PC-3 (cell line): ENCODE data around the gene ABL1. TPM values are rescaled to one million over a fixed set of nuclear protein-coding genes. Genes with fewer than 3 reads are reported as not detected.

ENCODE experiments used
- ATAC-seq: fragments of 200-7000 bp; cut with Tn5 transposase; 2 replicates; pipeline ENCODE4 v1.9.1; 2020; ENCODE audit warnings: mild to moderate bottlenecking, moderate library complexity
- BruUV-seq: library from RNA; stranded (reverse); fragments of 400-500 nt; replicated peaks from 2 replicates; lab custom pipeline; 2021; lab: Mats Ljungman, UMichigan
- CTCF ChIA-PET: fragments of 300-600 bp; sonication (Branson Sonifier 250); formaldehyde crosslinking; loops from one replicate; lab custom pipeline; 2022; ENCODE audit warnings: antibody characterized with exemption; lab: Charles Lee
- POLR2A ChIA-PET: fragments of 300-600 bp; sonication (Branson Sonifier 250); formaldehyde crosslinking; loops from one replicate; lab custom pipeline; 2022; ENCODE audit warnings: antibody characterized with exemption; ENCODE audit not compliant: unreplicated experiment; lab: Charles Lee
- DNase-seq: peaks from one replicate; pipeline ENCODE4 v3.0.0-alpha.2; 2015
- H2AFZ ChIP-seq: fragments of 300-600 bp; sonication (generic); 2 replicates; pipeline ENCODE4 v1.6.0; 2016; ENCODE audit warnings: antibody characterized with exemption, low read length
- H3F3A ChIP-seq: fragments of 300-600 bp; sonication (generic); one replicate; pipeline ENCODE4 v1.6.0; 2017; ENCODE audit warnings: antibody characterized with exemption, low read length, control low read depth, mild to moderate bottlenecking; ENCODE audit not compliant: unreplicated experiment
- H3K27ac ChIP-seq: fragments of 300-600 bp; sonication (generic); 2 replicates; pipeline ENCODE4 v1.5.1; 2016; ENCODE audit warnings: mild to moderate bottlenecking, low read length
- H3K27me3 ChIP-seq: fragments of 300-600 bp; sonication (generic); 2 replicates; pipeline ENCODE4 v1.6.1; 2016; ENCODE audit warnings: low read length, mixed read lengths
- H3K36me3 ChIP-seq: fragments of 300-600 bp; sonication (generic); 2 replicates; pipeline ENCODE4 v1.6.1; 2016; ENCODE audit warnings: low read depth, mixed run types, low read length, mixed read lengths
- H3K4me1 ChIP-seq: fragments of 300-600 bp; sonication (generic); 2 replicates; pipeline ENCODE4 v1.5.1; 2016; ENCODE audit warnings: low read length; ENCODE audit not compliant: insufficient read depth
- H3K4me2 ChIP-seq: fragments of 300-600 bp; sonication (generic); 2 replicates; pipeline ENCODE4 v1.6.0; 2016; ENCODE audit warnings: low read length
- H3K4me3 ChIP-seq: fragments of 300-600 bp; sonication (generic); 2 replicates; pipeline ENCODE4 v1.5.1; 2016; ENCODE audit warnings: mild to moderate bottlenecking, low read length, mixed read lengths
- H3K79me2 ChIP-seq: fragments of 300-600 bp; sonication (generic); 2 replicates; pipeline ENCODE4 v1.6.1; 2017; ENCODE audit warnings: low read length, mixed read lengths
- H3K9ac ChIP-seq: fragments of 300-600 bp; sonication (generic); 2 replicates; pipeline ENCODE4 v1.6.0; 2016; ENCODE audit warnings: mild to moderate bottlenecking, low read length
- H3K9me2 ChIP-seq: fragments of 300-600 bp; sonication (generic); replicated peaks from 2 replicates; pipeline ENCODE4 v1.6.1; 2016; ENCODE audit warnings: mixed run types, low read length, mixed read lengths
- H3K9me3 ChIP-seq: fragments of 300-600 bp; sonication (generic); 2 replicates; pipeline ENCODE4 v1.6.1; 2016; ENCODE audit warnings: low read length, mixed read lengths
- H4K20me1 ChIP-seq: fragments of 300-600 bp; sonication (generic); 2 replicates; pipeline ENCODE4 v1.6.1; 2016; ENCODE audit warnings: low read length, mixed read lengths
- EZH2 ChIP-seq: fragments of 300-600 bp; sonication (generic); IDR thresholded peaks from one replicate; pipeline ENCODE4 v1.6.1; 2017; ENCODE audit warnings: antibody characterized with exemption, mild to moderate bottlenecking, low read length; ENCODE audit not compliant: unreplicated experiment
- EZH2phosphoT487 ChIP-seq: fragments of 300-600 bp; sonication (generic); IDR thresholded peaks from 2 replicates; pipeline ENCODE4 v1.6.1; 2018; ENCODE audit warnings: mild to moderate bottlenecking, antibody characterized with exemption, low read length, borderline replicate concordance
- intact Hi-C: fragments of 100-400 bp; cut with micrococcal nuclease; formaldehyde crosslinking; loops from 2 replicates; pipeline ENCODE4 v1.9.0; 2023
- total RNA-seq: library from RNA; depleted of rRNA; stranded (reverse); fragments of >200 nt; gene quantifications from 2 replicates; pipeline ENCODE4 v1.2.3, GENCODE V29; 2014
- TF ChIP-seq, protein P1 (sequence below): fragments of 300-600 bp; sonication (generic); conservative IDR thresholded peaks from 2 replicates; pipeline ENCODE4 v1.5.1; 2017; ENCODE audit warnings: antibody characterized with exemption, low read depth, mild to moderate bottlenecking, low read length

Gene ABL1
- total RNA-seq, 1 experiment from 2014 or later = 22.8 TPM

DNA sequence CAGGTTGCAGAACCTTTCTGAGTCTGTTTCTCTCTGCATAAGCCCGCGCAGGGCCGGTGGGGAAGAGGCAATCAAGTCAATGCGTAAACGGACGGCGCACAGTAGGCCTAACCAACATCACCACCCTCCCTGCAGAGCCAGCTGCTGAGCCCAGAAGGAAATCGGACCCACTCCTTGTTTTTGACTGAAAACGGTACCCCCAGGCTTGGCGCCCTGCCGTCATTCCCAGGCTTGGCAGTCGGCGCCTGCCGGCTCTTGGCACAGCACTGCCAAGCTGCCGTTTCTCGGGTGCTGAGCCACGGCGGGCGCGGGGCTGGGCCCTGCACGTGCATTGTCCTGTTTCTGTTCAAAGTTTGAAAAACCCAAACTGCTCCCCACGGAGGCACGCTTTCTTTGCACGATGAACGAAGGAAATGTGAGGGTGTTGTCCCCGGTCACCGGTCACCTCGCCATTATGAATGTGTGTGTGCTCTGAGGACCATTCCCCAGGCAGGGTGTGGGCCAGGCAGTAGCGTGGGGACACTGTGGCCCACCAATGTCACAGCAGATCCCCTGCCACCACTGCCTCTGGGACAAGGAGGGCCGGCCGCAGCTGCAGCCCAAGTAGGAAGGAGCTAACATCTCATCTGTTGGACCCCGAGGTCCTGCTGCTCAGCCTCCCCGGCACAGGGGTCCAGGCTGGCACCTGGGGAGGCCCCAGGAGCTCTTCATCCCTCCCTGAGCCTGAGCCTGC is 83.9 kb downstream of the ABL1 start:
- BruUV-seq = no TSS peak
- Histone ChIP-seq H3K4me1 (no peaks in the 10 kb centered on the region), H3F3A (no peaks in the 10 kb centered on the region), H3K9ac (no peak overlapping the region), H3K4me3 (no peak overlapping the region), H3K36me3 (no peaks in the 10 kb centered on the region), H3K79me2 (no peaks in the 10 kb centered on the region), H3K27ac (no peak overlapping the region), H2AFZ (no peak overlapping the region), H4K20me1 (no peaks in the 10 kb centered on the region), H3K27me3 (no peaks in the 10 kb centered on the region), H3K4me2 (no peak overlapping the region), H3K9me3 (no peaks in the 10 kb centered on the region), H3K9me2 (no peaks in the 10 kb centered on the region)
- intact Hi-C loops = no loop called here
- ChIA-PET CTCF (no interaction called here), POLR2A (no interaction called here)
- TF ChIP-seq EZH2 = no peak
- no peak for TF ChIP-seq EZH2phosphoT487
- TF ChIP-seq, protein P1, sequence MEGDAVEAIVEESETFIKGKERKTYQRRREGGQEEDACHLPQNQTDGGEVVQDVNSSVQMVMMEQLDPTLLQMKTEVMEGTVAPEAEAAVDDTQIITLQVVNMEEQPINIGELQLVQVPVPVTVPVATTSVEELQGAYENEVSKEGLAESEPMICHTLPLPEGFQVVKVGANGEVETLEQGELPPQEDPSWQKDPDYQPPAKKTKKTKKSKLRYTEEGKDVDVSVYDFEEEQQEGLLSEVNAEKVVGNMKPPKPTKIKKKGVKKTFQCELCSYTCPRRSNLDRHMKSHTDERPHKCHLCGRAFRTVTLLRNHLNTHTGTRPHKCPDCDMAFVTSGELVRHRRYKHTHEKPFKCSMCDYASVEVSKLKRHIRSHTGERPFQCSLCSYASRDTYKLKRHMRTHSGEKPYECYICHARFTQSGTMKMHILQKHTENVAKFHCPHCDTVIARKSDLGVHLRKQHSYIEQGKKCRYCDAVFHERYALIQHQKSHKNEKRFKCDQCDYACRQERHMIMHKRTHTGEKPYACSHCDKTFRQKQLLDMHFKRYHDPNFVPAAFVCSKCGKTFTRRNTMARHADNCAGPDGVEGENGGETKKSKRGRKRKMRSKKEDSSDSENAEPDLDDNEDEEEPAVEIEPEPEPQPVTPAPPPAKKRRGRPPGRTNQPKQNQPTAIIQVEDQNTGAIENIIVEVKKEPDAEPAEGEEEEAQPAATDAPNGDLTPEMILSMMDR = no peak
- DNase-seq (no peak), ATAC-seq (no peak)

DNA sequence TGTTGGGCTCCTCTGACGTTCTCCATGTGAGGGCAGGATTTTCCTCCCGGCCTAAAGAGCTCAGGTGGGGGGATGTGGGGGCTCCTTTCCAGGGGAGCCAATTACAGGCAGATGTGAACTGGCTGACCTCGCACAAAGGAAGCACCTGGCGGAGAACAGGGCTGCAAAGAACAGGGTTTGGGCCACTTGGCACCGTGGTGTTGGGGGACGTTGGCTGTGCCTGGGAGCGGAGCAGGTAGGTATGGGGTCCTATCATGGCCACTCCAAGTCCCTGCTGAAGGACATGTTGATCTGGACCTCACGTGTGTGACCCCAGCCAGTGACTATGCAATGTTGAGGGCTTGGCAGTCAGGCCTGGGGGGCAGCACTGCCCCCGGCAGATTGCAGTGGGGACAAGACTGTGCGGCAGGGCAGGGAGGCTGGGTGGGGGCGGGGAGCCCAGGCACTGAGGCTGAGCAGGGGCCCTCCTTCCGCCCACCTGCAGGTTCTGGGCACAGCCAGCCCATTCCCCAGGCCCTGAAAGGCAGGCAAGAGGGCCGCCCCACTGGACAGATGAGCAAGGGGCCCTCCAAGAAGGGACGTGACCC is 84.6 kb downstream of the ABL1 start:
- no peaks in the 10 kb centered on the region for H4K20me1 ChIP-seq
- H3F3A ChIP-seq = no peaks in the 10 kb centered on the region
- TF ChIP-seq EZH2 (no peak), EZH2phosphoT487 (no peak)
- TF ChIP-seq, protein P1 = no peak
- no peak overlapping the region for H3K4me3 ChIP-seq
- intact Hi-C loops = no loop called here
- ChIA-PET POLR2A (no interaction called here), CTCF (no interaction called here)
- H3K27ac ChIP-seq = no peak overlapping the region
- H3K9me2 ChIP-seq = no peaks in the 10 kb centered on the region
- no TSS peak for BruUV-seq
- no peaks in the 10 kb centered on the region for H3K27me3 ChIP-seq
- no peak overlapping the region for H3K4me2 ChIP-seq
- H3K4me1 ChIP-seq = no peaks in the 10 kb centered on the region
- no peaks in the 10 kb centered on the region for H3K9me3 ChIP-seq
- DNase-seq = no peak
- no peak for ATAC-seq
- H3K36me3 ChIP-seq = no peaks in the 10 kb centered on the region
- no peak overlapping the region for H2AFZ ChIP-seq
- no peaks in the 10 kb centered on the region for H3K79me2 ChIP-seq
- no peak overlapping the region for H3K9ac ChIP-seq

DNA sequence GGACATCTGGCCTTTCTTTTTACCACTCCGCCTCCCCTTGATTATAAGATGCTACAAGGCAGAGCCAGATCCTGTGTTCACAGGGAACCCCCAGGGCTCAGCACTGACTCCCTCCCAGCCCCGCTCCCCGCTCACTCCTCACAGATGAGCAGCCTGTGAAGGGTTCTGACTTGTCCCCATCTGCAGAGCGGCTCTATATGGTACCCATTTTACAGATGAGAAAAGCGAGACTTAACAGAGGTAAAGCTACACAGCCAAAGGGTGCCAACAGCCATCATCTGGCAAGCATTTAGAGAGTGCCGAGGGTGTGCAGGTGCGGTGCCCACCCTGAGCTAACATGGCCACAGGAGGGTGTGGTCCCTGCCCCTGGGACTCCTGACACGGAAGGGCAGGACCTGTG is 85.2 kb downstream of the ABL1 start:
- no peak overlapping the region for H3K4me2 ChIP-seq
- H3K36me3 ChIP-seq = no peaks in the 10 kb centered on the region
- no peaks in the 10 kb centered on the region for H4K20me1 ChIP-seq
- intact Hi-C loops = no loop called here
- H3K27me3 ChIP-seq = no peaks in the 10 kb centered on the region
- no peaks in the 10 kb centered on the region for H3K9me3 ChIP-seq
- no peak for DNase-seq
- CTCF ChIA-PET = no interaction called here
- no peak for TF ChIP-seq EZH2phosphoT487
- TF ChIP-seq, protein P1 = no peak
- no peak for TF ChIP-seq EZH2
- POLR2A ChIA-PET = no interaction called here
- H3K9ac ChIP-seq = no peak overlapping the region
- H2AFZ ChIP-seq = no peak overlapping the region
- no peaks in the 10 kb centered on the region for H3K9me2 ChIP-seq
- no peaks in the 10 kb centered on the region for H3K79me2 ChIP-seq
- no peak overlapping the region for H3K27ac ChIP-seq
- H3K4me1 ChIP-seq = no peaks in the 10 kb centered on the region
- BruUV-seq = no TSS peak
- ATAC-seq = no peak
- no peaks in the 10 kb centered on the region for H3F3A ChIP-seq
- no peak overlapping the region for H3K4me3 ChIP-seq
